Measurements from ENCODE around the gene MUC20.
"Not testable (repeated sequence)": the region's sequence is repeated elsewhere in the genome, so short reads cannot be mapped to it uniquely, and the experiment has no call there.

MUC20 gene

GRCh38 chr3:195770841-195771645, 50.3 kb downstream of the MUC20 start:
- DNase-seq, result not testable (repeated sequence)

- DNase-seq, result no peak
Measured at GRCh38 chr3:195771646-195772300, 51.0 kb downstream of the MUC20 start.

GRCh38 chr3:195773956-195774537, 53.3 kb downstream of the MUC20 start:
- DNase-seq, result no peak

- peak; percentile 18 to 66 for DNase-seq
Measured at GRCh38 chr3:195774917-195775316, 54.1 kb downstream of the MUC20 start.

GRCh38 chr3:195777975-195778374, 57.2 kb downstream of the MUC20 start:
- no peak for DNase-seq

- DNase-seq, result not testable (repeated sequence)
Measured at GRCh38 chr3:195781236-195781635, 60.5 kb downstream of the MUC20 start.

Data from inflammatory macrophage treated with lipopolysaccharide for 1 hour (primary cell).